NCI-H187 treated with DMSO at 0.1 percent for 48 hours (cell line): Measurements from ENCODE around the gene COL12A1.

Source experiments
- DNase-seq: peaks from one replicate; lab custom pipeline; 2025; lab: John Stamatoyannopoulos, UW

The COL12A1 gene

GRCh38 chr6:75096966-75097365, 108.9 kb downstream of the COL12A1 start:
- DNase-seq: no peak

- no peak for DNase-seq
These were observed 111.1 kb downstream of the COL12A1 start for GRCh38 chr6:75094614-75095200.

- no peak for DNase-seq
These were observed 114.2 kb downstream of the COL12A1 start for GRCh38 chr6:75091467-75092190.

GRCh38 chr6:75090576-75090975, 115.3 kb downstream of the COL12A1 start:
- DNase-seq: no peak

- DNase-seq: no peak
These were observed 115.9 kb downstream of the COL12A1 start for GRCh38 chr6:75089921-75090320.

GRCh38 chr6:75089151-75089897, 116.5 kb downstream of the COL12A1 start:
- no peak for DNase-seq

GRCh38 chr6:75085931-75086635, 119.8 kb downstream of the COL12A1 start:
- DNase-seq: no peak

- no peak for DNase-seq
These were observed 120.9 kb downstream of the COL12A1 start for GRCh38 chr6:75084872-75085381.

GRCh38 chr6:75084018-75084417, 121.8 kb downstream of the COL12A1 start:
- DNase-seq: no peak

GRCh38 chr6:75081921-75082320, 123.9 kb downstream of the COL12A1 start:
- DNase-seq: no peak

- DNase-seq: no peak
These were observed 124.8 kb downstream of the COL12A1 start for GRCh38 chr6:75081047-75081446.

GRCh38 chr6:75079589-75079988, 126.3 kb downstream of the COL12A1 start:
- no peak for DNase-seq

- DNase-seq: no peak
These were observed 128.2 kb downstream of the COL12A1 start for GRCh38 chr6:75077701-75078100.

GRCh38 chr6:75076009-75076408, 129.8 kb downstream of the COL12A1 start:
- no peak for DNase-seq

GRCh38 chr6:75070244-75070643, 135.6 kb downstream of the COL12A1 start:
- no peak for DNase-seq

GRCh38 chr6:75065523-75065922, 140.3 kb downstream of the COL12A1 start:
- DNase-seq: no peak

- no peak for DNase-seq
These were observed 153.4 kb downstream of the COL12A1 start for GRCh38 chr6:75052491-75052890.

- DNase-seq: no peak
These were observed 156.5 kb downstream of the COL12A1 start for GRCh38 chr6:75049308-75049707.

GRCh38 chr6:75044846-75045245, 161.0 kb downstream of the COL12A1 start:
- no peak for DNase-seq

- no peak for DNase-seq
These were observed 164.5 kb downstream of the COL12A1 start for GRCh38 chr6:75041381-75041780.
